ENCODE data around the gene KCNJ3.

DNA sequence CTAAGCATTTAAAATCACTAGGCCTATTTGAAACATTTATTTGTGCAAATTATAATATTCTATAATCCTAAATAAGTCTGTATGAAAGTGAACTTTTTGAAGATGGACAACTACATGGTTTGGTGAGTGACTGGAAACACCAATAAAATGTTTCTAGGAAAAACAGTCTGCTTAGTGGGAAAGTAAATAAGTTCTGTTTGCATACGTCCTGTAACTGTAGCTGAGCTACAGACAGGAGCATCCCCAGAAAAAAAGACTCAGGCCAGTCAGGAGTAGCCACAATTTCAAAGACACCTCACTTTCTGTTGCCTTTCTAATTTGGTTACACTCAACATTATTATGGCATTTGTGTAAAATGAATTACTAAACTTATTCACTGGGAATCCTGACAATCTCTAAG is 28.4 kb upstream of the KCNJ3 start:
- no peak for TF ChIP-seq NONO (IDR thresholded peaks at IDR 0.05; ENCODE audit: low read depth in 2 of 2, low read length in 1 of 2)
- TF ChIP-seq TAF9B (IDR thresholded peaks at IDR 0.05; ENCODE audit: partially characterized antibody), result no peak
- TF ChIP-seq, protein P1, sequence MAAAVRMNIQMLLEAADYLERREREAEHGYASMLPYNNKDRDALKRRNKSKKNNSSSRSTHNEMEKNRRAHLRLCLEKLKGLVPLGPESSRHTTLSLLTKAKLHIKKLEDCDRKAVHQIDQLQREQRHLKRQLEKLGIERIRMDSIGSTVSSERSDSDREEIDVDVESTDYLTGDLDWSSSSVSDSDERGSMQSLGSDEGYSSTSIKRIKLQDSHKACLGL (CRISPR knock-in tag; IDR thresholded peaks at IDR 0.05; ENCODE audit: borderline replicate concordance, poor library complexity, severe bottlenecking), result no peak
- TF ChIP-seq HES1 (IDR thresholded peaks at IDR 0.05; ENCODE audit: low read depth), result no peak
- TF ChIP-seq SMC3 (conservative IDR thresholded peaks at IDR 0.05; ENCODE audit: insufficient read depth, low read depth, low read length), result no peak
- no peak for TF ChIP-seq RFX5 (IDR thresholded peaks at IDR 0.05; ENCODE audit: low read depth, low read length)
- TF ChIP-seq ZNF707 (CRISPR knock-in tag; conservative IDR thresholded peaks at IDR 0.05), result no peak
- TF ChIP-seq, protein P2, sequence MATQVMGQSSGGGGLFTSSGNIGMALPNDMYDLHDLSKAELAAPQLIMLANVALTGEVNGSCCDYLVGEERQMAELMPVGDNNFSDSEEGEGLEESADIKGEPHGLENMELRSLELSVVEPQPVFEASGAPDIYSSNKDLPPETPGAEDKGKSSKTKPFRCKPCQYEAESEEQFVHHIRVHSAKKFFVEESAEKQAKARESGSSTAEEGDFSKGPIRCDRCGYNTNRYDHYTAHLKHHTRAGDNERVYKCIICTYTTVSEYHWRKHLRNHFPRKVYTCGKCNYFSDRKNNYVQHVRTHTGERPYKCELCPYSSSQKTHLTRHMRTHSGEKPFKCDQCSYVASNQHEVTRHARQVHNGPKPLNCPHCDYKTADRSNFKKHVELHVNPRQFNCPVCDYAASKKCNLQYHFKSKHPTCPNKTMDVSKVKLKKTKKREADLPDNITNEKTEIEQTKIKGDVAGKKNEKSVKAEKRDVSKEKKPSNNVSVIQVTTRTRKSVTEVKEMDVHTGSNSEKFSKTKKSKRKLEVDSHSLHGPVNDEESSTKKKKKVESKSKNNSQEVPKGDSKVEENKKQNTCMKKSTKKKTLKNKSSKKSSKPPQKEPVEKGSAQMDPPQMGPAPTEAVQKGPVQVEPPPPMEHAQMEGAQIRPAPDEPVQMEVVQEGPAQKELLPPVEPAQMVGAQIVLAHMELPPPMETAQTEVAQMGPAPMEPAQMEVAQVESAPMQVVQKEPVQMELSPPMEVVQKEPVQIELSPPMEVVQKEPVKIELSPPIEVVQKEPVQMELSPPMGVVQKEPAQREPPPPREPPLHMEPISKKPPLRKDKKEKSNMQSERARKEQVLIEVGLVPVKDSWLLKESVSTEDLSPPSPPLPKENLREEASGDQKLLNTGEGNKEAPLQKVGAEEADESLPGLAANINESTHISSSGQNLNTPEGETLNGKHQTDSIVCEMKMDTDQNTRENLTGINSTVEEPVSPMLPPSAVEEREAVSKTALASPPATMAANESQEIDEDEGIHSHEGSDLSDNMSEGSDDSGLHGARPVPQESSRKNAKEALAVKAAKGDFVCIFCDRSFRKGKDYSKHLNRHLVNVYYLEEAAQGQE (IDR thresholded peaks at IDR 0.05; ENCODE audit: borderline replicate concordance), result no peak
- TF ChIP-seq, protein P2 (CRISPR knock-in tag; IDR thresholded peaks at IDR 0.05; ENCODE audit: low read depth), result no peak
- TF ChIP-seq FOS (IDR thresholded peaks at IDR 0.05; ENCODE audit: extremely low read depth, insufficient read length), result no peak
- TF ChIP-seq FOXP1 (CRISPR knock-in tag; IDR thresholded peaks at IDR 0.05), result no peak
